RWPE2 (cell line): ENCODE data around the gene RFX3.

ENCODE experiments used
- ATAC-seq: fragments of 200-7000 bp; cut with Tn5 transposase; 3 replicates; pipeline ENCODE4 v1.9.1; 2021; ENCODE audit warnings: low read depth
- DNase-seq: peaks from one replicate; pipeline ENCODE4 v3.0.0-alpha.2; 2020; ENCODE audit warnings: low spot score
- H3K27ac ChIP-seq: fragments of 450-650 bp; 2 replicates; pipeline ENCODE4 v1.5.1; 2017; ENCODE audit warnings: mild to moderate bottlenecking; ENCODE audit not compliant: poor library complexity, severe bottlenecking
- H3K27me3 ChIP-seq: fragments of 250-450 bp; sonication (Bioruptor Pico); 2 replicates; pipeline ENCODE4 v1.5.1; 2021; ENCODE audit warnings: mild to moderate bottlenecking, moderate library complexity; ENCODE audit not compliant: insufficient read depth, poor library complexity, severe bottlenecking
- H3K36me3 ChIP-seq: fragments of 250-450 bp; sonication (Bioruptor Pico); 2 replicates; pipeline ENCODE4 v1.5.1; 2020; ENCODE audit warnings: low read depth, mild to moderate bottlenecking, moderate library complexity
- H3K4me1 ChIP-seq: fragments of 250-450 bp; sonication (Bioruptor Pico); 2 replicates; pipeline ENCODE4 v1.5.1; 2021; ENCODE audit warnings: mild to moderate bottlenecking, moderate library complexity; ENCODE audit not compliant: insufficient read depth, poor library complexity, severe bottlenecking
- H3K4me3 ChIP-seq: fragments of 250-450 bp; sonication (Bioruptor Pico); 2 replicates; pipeline ENCODE4 v1.5.1; 2021; ENCODE audit warnings: mild to moderate bottlenecking, moderate library complexity; ENCODE audit not compliant: severe bottlenecking
- H3K9me3 ChIP-seq: fragments of 250-450 bp; sonication (Bioruptor Pico); 2 replicates; pipeline ENCODE4 v1.5.1; 2021; ENCODE audit warnings: mild to moderate bottlenecking, moderate library complexity; ENCODE audit not compliant: severe bottlenecking
- TF ChIP-seq, protein P1 (sequence below): fragments of 450-650 bp; IDR thresholded peaks from one replicate; pipeline ENCODE4 v1.5.1; 2017; ENCODE audit warnings: mild to moderate bottlenecking, moderate library complexity; ENCODE audit not compliant: poor library complexity, severe bottlenecking

The RFX3 gene

GRCh38 chr9:3360245-3360644, 165.6 kb downstream of the RFX3 start:
- no peaks in the 10 kb centered on the region for H3K27me3 ChIP-seq
- ATAC-seq (no peak), DNase-seq (no peak)
- H3K36me3 ChIP-seq, result no peaks in the 10 kb centered on the region
- no peaks in the 10 kb centered on the region for H3K9me3 ChIP-seq
- H3K4me1 ChIP-seq, result no peaks in the 10 kb centered on the region
- H3K4me3 ChIP-seq, result no peak overlapping the region
- TF ChIP-seq, protein P1, sequence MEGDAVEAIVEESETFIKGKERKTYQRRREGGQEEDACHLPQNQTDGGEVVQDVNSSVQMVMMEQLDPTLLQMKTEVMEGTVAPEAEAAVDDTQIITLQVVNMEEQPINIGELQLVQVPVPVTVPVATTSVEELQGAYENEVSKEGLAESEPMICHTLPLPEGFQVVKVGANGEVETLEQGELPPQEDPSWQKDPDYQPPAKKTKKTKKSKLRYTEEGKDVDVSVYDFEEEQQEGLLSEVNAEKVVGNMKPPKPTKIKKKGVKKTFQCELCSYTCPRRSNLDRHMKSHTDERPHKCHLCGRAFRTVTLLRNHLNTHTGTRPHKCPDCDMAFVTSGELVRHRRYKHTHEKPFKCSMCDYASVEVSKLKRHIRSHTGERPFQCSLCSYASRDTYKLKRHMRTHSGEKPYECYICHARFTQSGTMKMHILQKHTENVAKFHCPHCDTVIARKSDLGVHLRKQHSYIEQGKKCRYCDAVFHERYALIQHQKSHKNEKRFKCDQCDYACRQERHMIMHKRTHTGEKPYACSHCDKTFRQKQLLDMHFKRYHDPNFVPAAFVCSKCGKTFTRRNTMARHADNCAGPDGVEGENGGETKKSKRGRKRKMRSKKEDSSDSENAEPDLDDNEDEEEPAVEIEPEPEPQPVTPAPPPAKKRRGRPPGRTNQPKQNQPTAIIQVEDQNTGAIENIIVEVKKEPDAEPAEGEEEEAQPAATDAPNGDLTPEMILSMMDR, result no peak
- H3K27ac ChIP-seq, result no peak overlapping the region

DNA sequence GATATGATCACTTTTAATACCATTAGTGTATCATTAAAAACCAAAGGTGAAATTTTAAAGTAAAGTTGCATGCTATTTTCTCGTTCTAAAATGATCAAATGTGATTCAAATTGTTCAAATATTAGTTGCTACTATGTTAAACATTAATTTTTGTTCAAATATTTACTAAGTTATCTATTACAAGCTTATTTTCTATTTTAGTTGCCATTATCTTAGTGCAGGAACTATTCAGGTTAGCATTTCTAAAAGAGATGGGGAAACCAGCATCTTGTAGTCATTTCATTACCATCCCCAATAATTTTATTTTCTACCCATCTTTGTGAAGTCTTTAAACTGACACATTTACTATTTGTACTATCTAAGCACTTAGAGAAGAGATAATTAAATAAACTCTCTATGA, 166.0 kb downstream of the RFX3 start:
- TF ChIP-seq, protein P1, result no peak
- no peaks in the 10 kb centered on the region for H3K27me3 ChIP-seq
- ATAC-seq, result no peak
- no peaks in the 10 kb centered on the region for H3K4me1 ChIP-seq
- no peaks in the 10 kb centered on the region for H3K9me3 ChIP-seq
- no peak for DNase-seq
- H3K36me3 ChIP-seq, result no peaks in the 10 kb centered on the region
- H3K27ac ChIP-seq, result no peak overlapping the region
- no peak overlapping the region for H3K4me3 ChIP-seq

GRCh38 chr9:3359048-3359692, 166.6 kb downstream of the RFX3 start:
- Histone ChIP-seq H3K4me3 (no peak overlapping the region), H3K9me3 (no peaks in the 10 kb centered on the region), H3K4me1 (no peaks in the 10 kb centered on the region), H3K36me3 (no peaks in the 10 kb centered on the region), H3K27ac (no peak overlapping the region), H3K27me3 (no peaks in the 10 kb centered on the region)
- DNase-seq (no peak), ATAC-seq (no peak)
- TF ChIP-seq, protein P1, result no peak

DNA sequence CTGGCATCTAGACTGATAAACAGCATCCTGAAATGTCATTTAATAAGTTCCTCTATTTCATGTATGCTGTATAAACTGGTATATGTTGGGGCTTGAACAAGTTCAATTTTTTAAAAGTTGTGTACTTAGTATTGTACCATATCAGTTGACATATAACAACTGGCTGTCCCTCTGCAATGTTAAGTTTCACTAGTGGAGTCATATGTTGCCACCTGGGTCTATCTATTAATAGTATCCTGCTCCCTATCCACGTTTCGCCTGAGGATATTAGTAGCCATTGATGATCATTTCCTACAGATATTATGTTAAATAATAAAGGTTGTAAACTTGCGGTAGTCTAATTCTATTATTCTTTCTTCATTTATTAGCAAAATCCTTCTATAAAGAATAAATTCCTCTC, 177.6 kb downstream of the RFX3 start:
- Histone ChIP-seq H3K27ac (no peak overlapping the region), H3K27me3 (no peaks in the 10 kb centered on the region), H3K9me3 (no peaks in the 10 kb centered on the region), H3K36me3 (no peaks in the 10 kb centered on the region; the same call in 1 of the 2 replicates), H3K4me3 (no peak overlapping the region), H3K4me1 (no peaks in the 10 kb centered on the region)
- TF ChIP-seq, protein P1, result no peak
- ATAC-seq (no peak), DNase-seq (no peak)

GRCh38 chr9:3346549-3346948, 179.3 kb downstream of the RFX3 start:
- Histone ChIP-seq H3K9me3 (no peaks in the 10 kb centered on the region), H3K4me1 (no peaks in the 10 kb centered on the region), H3K27me3 (no peaks in the 10 kb centered on the region), H3K27ac (no peak overlapping the region), H3K4me3 (no peak overlapping the region), H3K36me3 (no peaks in the 10 kb centered on the region)
- ATAC-seq (no peak), DNase-seq (no peak)
- TF ChIP-seq, protein P1, result no peak
